Mucosa of descending colon (tissue), 3 donors: ENCODE data around the gene OR8G5. TPM values are rescaled to one million over a fixed set of nuclear protein-coding genes. Genes with fewer than 3 reads are reported as not detected.
A peak's percentile ranks its signal among the peaks of the same experiment; 100 is the strongest.
"Not testable (repeated sequence)": the region's sequence is repeated elsewhere in the genome, so short reads cannot be mapped to it uniquely, and the experiment has no call there.

Experiments used
- ATAC-seq: fragments of 200-7000 bp; cut with Tn5 transposase; one replicate; pipeline ENCODE4 v1.9.1; 2020; ENCODE audit warnings: mild to moderate bottlenecking, moderate library complexity
- DNase-seq, 3 donors: peaks; one replicate each; pipeline ENCODE4 v3.0.0-alpha.2; 2020
- H3K36me3 ChIP-seq: fragments of 200-600 bp; one replicate; pipeline ENCODE4 v1.8.0; 2021; ENCODE audit warnings: low read depth, mild to moderate bottlenecking
- H3K4me1 ChIP-seq: fragments of 200-600 bp; one replicate; pipeline ENCODE4 v1.8.0; 2021; ENCODE audit warnings: low read depth, mild to moderate bottlenecking
- H3K4me3 ChIP-seq: fragments of 200-600 bp; one replicate; pipeline ENCODE4 v1.8.0; 2021; ENCODE audit warnings: mild to moderate bottlenecking
- H3K9me3 ChIP-seq: fragments of 200-600 bp; one replicate; pipeline ENCODE4 v1.8.0; 2021; ENCODE audit warnings: mild to moderate bottlenecking
- CTCF ChIP-seq: fragments of 200-600 bp; IDR thresholded peaks from one replicate; pipeline ENCODE4 v1.8.0; 2022; ENCODE audit warnings: antibody characterized with exemption, mild to moderate bottlenecking
- intact Hi-C, 2 donors: fragments of 100-400 bp; cut with DNase I in 1 of 2; cut with micrococcal nuclease in 1 of 2; formaldehyde crosslinking; loops; one replicate each; pipeline versions ENCODE4 v1.11.0 to v1.11.1; 2022; cut with DNase I, micrococcal nuclease
- total RNA-seq, 3 donors: library from RNA; stranded (reverse); fragmentation: NEBNext Ultra II Directional in 2 of 3; extraction: Animal tissue kit (Norgen Biotek cat#: 25700) in 2 of 3; gene quantifications; one replicate each; pipeline versions ENCODE4 v1.2.1 to v1.2.4, GENCODE V29; 2021 to 2023
- donor health status: DM: no; HTN: no; CAD: no; lungs with moderate emphysema.
- donor health status: DM: no; HTN: no; CAD: no.
- donor health status: DM: no; HTN: yes; CAD: no.

The OR8G5 gene
- total RNA-seq, 3 donors from 2014 or later: not detected

GRCh38 chr11:124238512-124238911 is 17.7 kb upstream of the OR8G5 start:
- TF ChIP-seq CTCF: no peak
- Histone ChIP-seq H3K36me3 (no peaks in the 10 kb centered on the region), H3K4me1 (no peaks in the 10 kb centered on the region), H3K4me3 (no peak overlapping the region), H3K9me3 (no peaks in the 10 kb centered on the region)
- ATAC-seq (no peak), DNase-seq (no peak)
- intact Hi-C loops: no loop called here

GRCh38 chr11:124240621-124241397 is 15.4 kb upstream of the OR8G5 start, which contains the start of gene OR8G1:
TSS of gene OR8G1 (plus strand) at chr11:124241095. CDS start at chr11:124249676, 8,581 bp downstream.
- no peak for TF ChIP-seq CTCF

GRCh38 chr11:124249869-124250268 is 6.3 kb upstream of the OR8G5 start:
- H3K9me3 ChIP-seq, H3K4me1 ChIP-seq, intact Hi-C loops, ATAC-seq, H3K4me3 ChIP-seq, DNase-seq, H3K36me3 ChIP-seq: not testable (repeated sequence)

More at GRCh38 chr11:124240621-124241397, 15.4 kb upstream of the OR8G5 start, which contains the start of gene OR8G1:
- no peak for ATAC-seq
- intact Hi-C loops: no loop called here
- H3K4me3 ChIP-seq: no peak within 1 kb of the TSS
- no peaks in the 10 kb centered on the region for H3K36me3 ChIP-seq
- no peaks in the 10 kb centered on the region for H3K9me3 ChIP-seq
- no peak for DNase-seq
- no peaks in the 10 kb centered on the region for H3K4me1 ChIP-seq

GRCh38 chr11:124265041-124265440 is 8.9 kb downstream of the OR8G5 start:
- H3K9me3 ChIP-seq, H3K4me3 ChIP-seq, DNase-seq, H3K36me3 ChIP-seq, H3K4me1 ChIP-seq, intact Hi-C loops: not testable (repeated sequence)
- ATAC-seq: peak; percentile 17

- H3K4me1 ChIP-seq, H3K36me3 ChIP-seq, intact Hi-C loops, H3K4me3 ChIP-seq, H3K9me3 ChIP-seq: not testable (repeated sequence)
- DNase-seq (peak in 2 of 3 donors; percentile 33 to 40), ATAC-seq (peak; percentile 50)
These were observed 14.7 kb downstream of the OR8G5 start for GRCh38 chr11:124270886-124271285.

GRCh38 chr11:124274000-124274399 is 17.8 kb downstream of the OR8G5 start:
- DNase-seq: peak in 1 of 3 donors; percentile 13
- H3K9me3 ChIP-seq: no peaks in the 10 kb centered on the region
- no peak overlapping the region for H3K4me3 ChIP-seq
- peak; percentile 81 for ATAC-seq
- intact Hi-C loops: no loop called here
- no peaks in the 10 kb centered on the region for H3K36me3 ChIP-seq
- no peaks in the 10 kb centered on the region for H3K4me1 ChIP-seq
- TF ChIP-seq CTCF: no peak

GRCh38 chr11:124276081-124276480 is 19.9 kb downstream of the OR8G5 start:
- ATAC-seq: no peak

More at GRCh38 chr11:124276081-124276480, 19.9 kb downstream of the OR8G5 start:
- no peaks in the 10 kb centered on the region for H3K4me1 ChIP-seq
- no peak overlapping the region for H3K4me3 ChIP-seq
- intact Hi-C loops: no loop called here
- H3K36me3 ChIP-seq: no peaks in the 10 kb centered on the region
- no peak for DNase-seq
- H3K9me3 ChIP-seq: no peaks in the 10 kb centered on the region
- no peak for TF ChIP-seq CTCF
